PC-3 (cell line): ENCODE data around the gene GAA.

Source experiments
- CTCF ChIP-seq: fragments of 300-600 bp; sonication (generic); conservative IDR thresholded peaks from 2 replicates; pipeline ENCODE4 v1.5.1; 2017; ENCODE audit warnings: antibody characterized with exemption, low read depth, mild to moderate bottlenecking, low read length
- EZH2 ChIP-seq: fragments of 300-600 bp; sonication (generic); IDR thresholded peaks from one replicate; pipeline ENCODE4 v1.6.1; 2017; ENCODE audit warnings: antibody characterized with exemption, mild to moderate bottlenecking, low read length; ENCODE audit not compliant: unreplicated experiment
- EZH2phosphoT487 ChIP-seq: fragments of 300-600 bp; sonication (generic); IDR thresholded peaks from 2 replicates; pipeline ENCODE4 v1.6.1; 2018; ENCODE audit warnings: mild to moderate bottlenecking, antibody characterized with exemption, low read length, borderline replicate concordance

GRCh38 chr17:80099291-80100034, 1.9 kb upstream of the GAA start:
- TF ChIP-seq CTCF (no peak), EZH2phosphoT487 (no peak), EZH2 (no peak)
